IgD-negative memory B cell (primary cell): ENCODE data around the gene USP31. TPM values are rescaled to one million over a fixed set of nuclear protein-coding genes. Genes with fewer than 3 reads are reported as not detected.

ENCODE experiments used
- H3K27ac Mint-ChIP-seq, 3 donors: one replicate each; pipeline ENCODE4 v1.8.0; 2020 to 2022; ENCODE audit warnings: mild to moderate bottlenecking in 3 of 3, mixed read lengths in 3 of 3, moderate library complexity in 1 of 3
- H3K27me3 Mint-ChIP-seq: one replicate; pipeline ENCODE4 v1.8.0; 2021; ENCODE audit warnings: mixed read lengths
- H3K36me3 Mint-ChIP-seq: one replicate; pipeline ENCODE4 v1.8.0; 2020; ENCODE audit warnings: mild to moderate bottlenecking, mixed read lengths
- H3K4me1 Mint-ChIP-seq, 3 donors: one replicate each; pipeline ENCODE4 v1.8.0; 2020 to 2022; ENCODE audit warnings: mixed read lengths in 3 of 3, mild to moderate bottlenecking in 1 of 3
- H3K4me3 Mint-ChIP-seq, 4 donors: one replicate each; pipeline ENCODE4 v1.8.0; 2020 to 2022; ENCODE audit warnings: mild to moderate bottlenecking in 4 of 4, mixed read lengths in 4 of 4, moderate library complexity in 3 of 4
- H3K9me3 Mint-ChIP-seq, 3 donors: one replicate each; pipeline ENCODE4 v1.8.0; 2020 to 2021; ENCODE audit warnings: mixed read lengths in 3 of 3, mild to moderate bottlenecking in 1 of 3
- polyA plus RNA-seq: library from polyadenylated mRNA; unstranded; fragments of 300-500 nt; fragmentation: Illumina TruSeq; gene quantifications from one replicate; pipeline ENCODE4 v1.2.3, GENCODE V29; 2021

USP31 gene
- polyA plus RNA-seq, 1 donor from 2014 or later = 0.44 TPM

DNA sequence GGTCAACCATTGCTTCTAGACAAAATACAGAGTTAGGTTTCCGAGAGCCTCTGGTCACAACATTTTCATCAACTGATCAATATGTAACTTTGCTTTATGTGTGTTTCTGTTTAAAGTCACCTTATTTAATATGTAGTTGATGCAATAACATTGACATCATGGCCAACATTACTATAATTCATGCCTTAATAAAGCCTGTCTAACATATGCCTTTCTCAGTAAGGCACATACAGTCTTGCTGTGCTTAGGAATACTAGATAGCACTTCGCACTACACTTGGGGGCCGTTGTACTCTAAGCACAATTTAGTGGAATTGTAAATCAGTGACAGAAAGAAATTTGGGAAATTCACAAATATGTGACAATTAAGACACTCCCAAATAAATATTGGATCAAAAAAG lies 23.7 kb upstream of the USP31 start:
- H3K27me3 Mint-ChIP-seq = peaks cover 30% of the 10 kb centered on the region
- no peaks in the 10 kb centered on the region for H3K36me3 Mint-ChIP-seq
- H3K9me3 Mint-ChIP-seq = peaks cover 0 to 2% (median 0%) of the 10 kb centered on the region in 3 donors

DNA sequence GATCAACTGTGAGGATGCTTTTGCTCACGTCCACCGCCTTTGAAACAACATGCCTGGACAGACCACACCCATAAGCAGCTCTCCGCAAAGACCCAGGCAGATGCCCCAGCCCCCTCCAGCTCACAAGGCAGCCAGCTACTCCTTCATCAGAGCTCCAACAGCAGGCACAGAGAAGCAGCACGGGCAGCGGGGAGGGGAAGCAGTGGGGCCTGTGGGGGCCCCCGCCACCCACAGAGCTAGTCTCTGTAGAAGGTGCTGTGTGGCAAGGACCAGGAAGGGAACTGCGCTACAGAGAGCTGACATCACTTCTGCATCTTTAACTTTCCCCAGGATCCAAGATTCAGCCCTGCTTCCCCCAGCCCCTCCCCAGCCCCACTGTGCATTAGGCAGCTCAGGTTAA lies 23.3 kb upstream of the USP31 start:
- no peaks in the 10 kb centered on the region for H3K36me3 Mint-ChIP-seq
- H3K4me1 Mint-ChIP-seq = no peaks in the 10 kb centered on the region
- peaks cover 30% of the 10 kb centered on the region for H3K27me3 Mint-ChIP-seq

More for the DNA sequence above, 23.7 kb upstream of the USP31 start:
- no peak overlapping the region for H3K27ac Mint-ChIP-seq
- no peak overlapping the region for H3K4me3 Mint-ChIP-seq
- no peaks in the 10 kb centered on the region for H3K4me1 Mint-ChIP-seq

DNA sequence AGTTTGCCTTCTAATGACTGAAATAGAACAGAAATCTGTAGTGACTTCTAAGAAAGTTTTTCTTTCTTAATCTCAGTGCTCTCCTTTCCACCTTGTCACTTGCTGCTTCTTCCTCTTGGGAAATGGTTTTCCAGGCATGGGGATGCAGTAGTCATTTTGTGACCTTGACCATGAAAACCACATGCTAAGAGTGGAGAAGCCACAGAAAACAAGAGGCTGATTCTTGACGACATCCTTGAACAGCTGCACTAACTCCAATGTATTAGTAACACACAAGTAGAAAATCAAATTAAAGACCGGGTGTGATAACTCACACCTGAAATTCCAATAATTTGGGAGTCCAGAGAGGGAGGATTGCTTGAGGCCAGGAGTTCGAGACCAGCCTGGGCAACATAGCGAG lies 15.5 kb upstream of the USP31 start:
- peaks cover 0 to 2% (median 0%) of the 10 kb centered on the region in 3 donors for H3K9me3 Mint-ChIP-seq
- H3K27ac Mint-ChIP-seq = no peak overlapping the region
- H3K4me1 Mint-ChIP-seq = no peaks in the 10 kb centered on the region
- peaks cover 2% of the 10 kb centered on the region for H3K36me3 Mint-ChIP-seq
- H3K4me3 Mint-ChIP-seq = no peak overlapping the region
- peaks cover 15% of the 10 kb centered on the region for H3K27me3 Mint-ChIP-seq

More for the DNA sequence above, 23.3 kb upstream of the USP31 start:
- no peak overlapping the region for H3K27ac Mint-ChIP-seq
- no peak overlapping the region for H3K4me3 Mint-ChIP-seq
- H3K9me3 Mint-ChIP-seq = peaks cover 0 to 2% (median 0%) of the 10 kb centered on the region in 3 donors

DNA sequence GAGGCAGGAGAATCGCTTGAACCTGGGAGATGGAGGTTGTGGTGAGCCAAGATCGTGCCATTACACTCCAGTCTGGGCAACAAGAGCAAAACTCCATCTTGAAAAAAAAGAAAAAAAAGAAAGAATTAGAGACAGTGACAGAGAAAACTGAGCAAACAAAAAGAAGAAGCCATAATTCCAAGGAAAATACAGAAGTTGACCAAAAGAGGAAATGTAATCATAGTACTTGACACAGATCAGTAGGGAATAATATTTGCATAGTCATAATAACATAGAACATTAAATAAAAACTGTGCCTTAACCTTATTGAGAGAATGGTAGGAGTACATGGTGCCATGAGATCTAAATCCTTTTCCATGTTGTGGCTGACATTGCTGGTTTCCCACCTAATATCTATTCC lies 14.7 kb upstream of the USP31 start:
- no peak overlapping the region for H3K4me3 Mint-ChIP-seq
- peaks cover 2% of the 10 kb centered on the region for H3K36me3 Mint-ChIP-seq
- no peak overlapping the region for H3K27ac Mint-ChIP-seq

DNA sequence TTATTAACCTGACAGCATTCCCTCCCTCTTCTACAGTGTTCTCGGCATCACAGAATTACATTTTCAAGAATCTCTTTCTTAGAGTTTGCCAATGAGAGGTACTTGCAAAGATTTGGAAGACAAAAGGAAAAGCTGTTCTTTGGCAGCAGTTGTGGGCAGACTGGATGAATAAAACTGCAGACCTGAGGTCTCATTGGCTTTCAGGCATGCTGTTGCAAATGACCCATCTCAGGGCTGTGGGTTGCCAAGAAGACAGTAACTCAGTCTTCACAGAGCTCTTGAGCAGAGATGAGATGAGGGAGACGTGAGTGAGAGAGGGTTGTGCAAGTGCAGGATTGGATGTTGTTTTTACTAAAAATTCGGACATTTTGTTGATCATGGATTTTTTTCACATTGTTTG lies 11.3 kb upstream of the USP31 start:
- H3K9me3 Mint-ChIP-seq = peaks cover 0 to 2% (median 0%) of the 10 kb centered on the region in 3 donors
- peaks cover 19% of the 10 kb centered on the region for H3K27me3 Mint-ChIP-seq
- peaks cover 2% of the 10 kb centered on the region for H3K36me3 Mint-ChIP-seq
- H3K27ac Mint-ChIP-seq = no peak overlapping the region
- no peak overlapping the region for H3K4me3 Mint-ChIP-seq
- peaks cover 0 to 3% (median 0%) of the 10 kb centered on the region in 3 donors for H3K4me1 Mint-ChIP-seq

More for the DNA sequence above, 14.7 kb upstream of the USP31 start:
- H3K4me1 Mint-ChIP-seq = no peaks in the 10 kb centered on the region
- H3K9me3 Mint-ChIP-seq = peaks cover 0 to 2% (median 0%) of the 10 kb centered on the region in 3 donors
- peaks cover 15% of the 10 kb centered on the region for H3K27me3 Mint-ChIP-seq

DNA sequence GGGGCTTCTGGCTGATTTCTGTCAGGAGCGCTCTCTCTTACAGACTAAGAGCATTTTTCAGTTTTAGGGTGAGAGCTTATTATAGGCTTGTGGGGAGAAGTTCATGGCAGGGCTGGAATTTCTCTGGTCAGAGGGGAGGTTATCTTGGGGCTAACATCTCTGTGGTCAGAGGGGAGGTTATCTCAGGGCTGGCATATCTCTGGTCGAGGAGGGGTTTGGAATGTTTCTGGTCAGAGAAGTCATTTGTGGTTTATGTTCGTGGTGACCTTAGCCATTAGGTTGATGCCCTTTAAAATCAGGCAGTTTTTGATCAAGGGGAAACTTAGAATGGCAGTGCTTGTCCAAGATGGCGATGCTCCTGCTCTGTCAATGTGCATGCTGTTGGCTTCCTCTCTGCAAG lies 10.8 kb upstream of the USP31 start:
- Mint-ChIP-seq H3K4me1 (peaks cover 0 to 3% (median 0%) of the 10 kb centered on the region in 3 donors), H3K9me3 (no peaks in the 10 kb centered on the region), H3K27me3 (peaks cover 24% of the 10 kb centered on the region), H3K4me3 (no peak overlapping the region), H3K36me3 (peaks cover 2% of the 10 kb centered on the region), H3K27ac (no peak overlapping the region)

DNA sequence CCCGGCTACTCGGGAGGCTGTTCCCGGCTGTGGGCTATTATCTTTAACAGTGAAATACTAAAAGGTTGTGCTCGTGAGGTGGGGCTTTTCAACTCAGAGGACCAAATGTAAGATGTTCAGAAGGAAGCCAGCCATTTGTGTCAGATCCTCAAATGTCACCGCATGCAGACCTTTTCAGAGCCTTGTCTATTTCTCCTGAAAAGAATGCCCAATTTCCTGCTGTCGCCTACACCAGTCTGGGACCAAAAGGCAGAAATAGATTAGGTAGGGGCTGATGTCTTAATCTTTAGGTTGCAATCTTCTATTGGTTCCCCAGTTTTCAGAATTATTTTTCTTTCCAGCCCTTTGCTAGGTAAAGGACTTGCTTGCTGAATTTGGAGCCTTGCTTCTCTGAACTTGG lies 8.9 kb upstream of the USP31 start:
- H3K9me3 Mint-ChIP-seq = no peaks in the 10 kb centered on the region
- no peak overlapping the region for H3K4me3 Mint-ChIP-seq
- peaks cover 0 to 3% (median 0%) of the 10 kb centered on the region in 3 donors for H3K4me1 Mint-ChIP-seq
- H3K27ac Mint-ChIP-seq = no peak overlapping the region
- no peaks in the 10 kb centered on the region for H3K36me3 Mint-ChIP-seq
- H3K27me3 Mint-ChIP-seq = peaks cover 19% of the 10 kb centered on the region

DNA sequence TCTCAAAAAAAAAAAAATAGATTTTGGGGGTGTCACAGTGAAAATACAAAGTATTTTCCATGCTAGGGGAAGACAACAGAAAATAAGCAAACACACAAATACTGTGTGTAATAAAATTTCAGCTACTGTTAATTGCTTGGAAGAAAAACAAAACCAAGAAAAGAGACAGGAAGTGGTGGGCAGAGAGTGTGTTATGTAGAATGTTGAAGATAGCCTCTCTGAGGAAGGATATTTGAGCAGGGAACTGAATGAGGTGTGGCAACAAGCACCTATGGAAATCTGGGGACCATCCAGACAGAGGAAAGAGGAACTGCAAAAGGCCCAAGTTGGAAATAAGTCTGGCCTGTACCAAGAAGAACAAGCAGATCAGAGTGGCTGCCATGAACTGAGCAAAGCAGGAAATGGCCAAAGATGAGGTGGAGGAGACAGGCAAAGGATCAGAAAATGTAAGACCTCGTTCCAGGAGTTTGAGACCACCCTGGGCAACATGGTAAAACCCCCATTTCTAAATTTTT lies 7.8 kb upstream of the USP31 start:
- H3K27ac Mint-ChIP-seq = peak overlapping the region in 1 of 3 donors; percentile 36
- peaks cover 0 to 3% (median 0%) of the 10 kb centered on the region in 3 donors for H3K4me1 Mint-ChIP-seq
- no peaks in the 10 kb centered on the region for H3K36me3 Mint-ChIP-seq
- peaks cover 19% of the 10 kb centered on the region for H3K27me3 Mint-ChIP-seq
- no peak overlapping the region for H3K4me3 Mint-ChIP-seq
- no peaks in the 10 kb centered on the region for H3K9me3 Mint-ChIP-seq

DNA sequence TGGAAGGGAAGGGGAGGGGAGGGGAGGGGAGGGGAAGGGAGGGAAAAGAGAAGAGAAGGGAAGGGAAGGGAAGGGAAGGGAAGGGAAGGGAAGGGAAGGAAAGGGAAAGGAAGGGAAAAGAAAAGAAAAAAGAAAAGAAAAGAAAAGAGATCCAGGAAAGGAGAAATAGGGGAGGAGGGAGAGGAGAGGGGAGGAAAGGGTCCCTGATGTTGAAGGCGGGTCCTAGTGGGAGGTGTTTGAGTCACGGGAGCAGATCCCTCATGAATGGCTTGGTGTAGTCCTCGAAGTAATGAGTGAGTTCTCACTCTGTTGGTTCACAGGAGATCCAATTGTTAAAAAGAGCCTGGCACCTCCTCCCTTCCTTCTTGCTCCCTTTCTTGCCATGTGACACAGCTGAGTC lies 6.9 kb upstream of the USP31 start:
- Mint-ChIP-seq H3K4me1 (peaks cover 0 to 4% (median 0%) of the 10 kb centered on the region in 3 donors), H3K27me3 (peaks cover 19% of the 10 kb centered on the region), H3K4me3 (no peak overlapping the region), H3K36me3 (no peaks in the 10 kb centered on the region), H3K9me3 (no peaks in the 10 kb centered on the region), H3K27ac (no peak overlapping the region)

DNA sequence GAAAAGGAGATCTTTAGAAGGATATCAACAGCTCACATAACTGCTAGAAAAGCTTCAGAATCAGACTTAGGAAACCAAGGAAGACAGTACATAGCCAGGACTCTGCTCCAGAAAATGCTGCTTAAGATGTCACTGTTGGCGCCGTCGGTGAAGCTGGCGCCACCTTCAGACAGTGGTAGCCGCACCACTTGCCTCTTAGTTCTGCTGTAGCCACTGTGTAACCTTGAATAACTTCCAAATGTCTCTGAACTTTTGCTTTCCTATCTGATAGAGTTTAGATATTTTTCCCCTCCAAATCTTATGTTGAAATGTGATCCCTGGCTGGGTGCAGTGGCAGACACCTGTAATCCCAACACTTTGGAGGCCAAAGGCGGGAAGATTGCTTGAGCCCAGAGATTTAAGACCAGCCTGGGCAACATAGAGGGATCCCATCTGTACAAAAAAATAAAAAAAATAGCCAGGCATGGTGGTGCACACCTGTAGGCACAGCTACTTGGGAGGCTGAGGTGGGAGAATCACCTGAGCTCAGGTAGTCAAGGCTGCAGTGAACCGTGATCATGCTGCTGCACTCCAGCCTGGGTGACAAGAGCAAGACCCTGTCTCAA lies 6.3 kb upstream of the USP31 start:
- H3K27me3 Mint-ChIP-seq = peaks cover 19% of the 10 kb centered on the region
- peaks cover 0 to 6% (median 0%) of the 10 kb centered on the region in 3 donors for H3K4me1 Mint-ChIP-seq
- H3K9me3 Mint-ChIP-seq = no peaks in the 10 kb centered on the region
- no peaks in the 10 kb centered on the region for H3K36me3 Mint-ChIP-seq
- H3K27ac Mint-ChIP-seq = no peak overlapping the region
- no peak overlapping the region for H3K4me3 Mint-ChIP-seq

DNA sequence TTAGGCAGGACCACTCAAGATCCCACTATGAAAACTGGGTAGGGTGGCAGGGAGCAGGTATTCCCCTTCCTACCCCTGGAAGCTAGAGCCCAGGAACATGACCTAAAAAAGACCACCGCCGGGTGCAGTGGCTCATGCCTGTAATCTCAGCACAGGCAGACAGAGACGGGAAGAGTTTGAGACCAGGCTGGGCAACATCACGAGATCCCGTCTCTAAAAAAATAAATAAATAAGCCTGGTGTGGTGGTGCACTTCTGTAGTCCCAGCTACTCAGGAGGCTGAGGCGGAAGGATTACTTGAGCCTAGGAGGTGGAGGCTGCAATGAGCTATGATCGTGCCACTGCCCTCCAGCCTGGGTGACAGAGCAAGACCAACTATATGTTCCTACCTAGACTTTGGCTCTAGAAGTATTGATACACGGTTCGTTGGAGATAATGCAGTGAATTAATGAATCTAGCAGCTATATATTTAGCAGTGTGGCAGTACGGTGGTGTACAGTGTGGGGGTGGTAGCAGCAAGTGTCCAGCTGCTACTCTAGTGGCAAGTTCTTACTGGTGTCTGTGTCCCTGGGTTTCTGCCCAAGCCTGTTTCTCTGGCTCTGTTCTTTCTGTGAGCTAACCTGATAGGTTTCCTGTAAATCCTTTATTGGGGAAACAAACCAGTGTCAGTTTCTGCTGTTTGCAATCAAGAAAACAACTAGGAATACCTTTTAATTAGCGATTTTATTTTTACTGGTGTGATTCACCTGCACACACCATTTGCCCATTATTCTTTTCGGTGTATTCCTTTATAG lies 3.3 kb upstream of the USP31 start:
- Mint-ChIP-seq H3K9me3 (no peaks in the 10 kb centered on the region), H3K27ac (no peak overlapping the region)

DNA sequence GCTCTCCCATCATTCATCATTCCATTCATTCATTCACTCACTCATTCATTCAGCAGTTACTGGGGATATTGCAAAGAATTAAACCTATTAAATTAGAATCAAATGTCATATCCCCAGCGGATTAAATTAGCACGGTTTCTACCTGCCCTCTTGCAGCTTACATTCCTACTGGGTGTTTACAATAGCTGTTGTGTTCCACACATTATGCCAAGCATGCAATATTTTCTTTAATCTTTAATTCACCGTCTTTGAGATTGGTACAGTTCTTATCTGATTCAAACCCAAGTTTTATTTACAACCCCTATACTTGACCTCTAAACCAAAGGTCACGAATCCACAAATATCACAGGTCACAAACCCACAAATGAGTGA lies 727 bp upstream of the USP31 start:
- peak overlapping the region; percentile 91 to 97 (median 94) for H3K4me3 Mint-ChIP-seq
- peak overlapping the region; percentile 88 to 91 (median 91) for H3K27ac Mint-ChIP-seq
- H3K4me1 Mint-ChIP-seq = peaks cover 0 to 11% (median 5%) of the 10 kb centered on the region in 3 donors
- H3K36me3 Mint-ChIP-seq = no peaks in the 10 kb centered on the region
- no peaks in the 10 kb centered on the region for H3K9me3 Mint-ChIP-seq
- H3K27me3 Mint-ChIP-seq = peaks cover 3% of the 10 kb centered on the region

More for the DNA sequence above, 3.3 kb upstream of the USP31 start:
- peaks cover 0 to 14% (median 5%) of the 10 kb centered on the region in 3 donors for H3K4me1 Mint-ChIP-seq
- H3K36me3 Mint-ChIP-seq = no peaks in the 10 kb centered on the region
- peak overlapping the region in 1 of 4 donors; percentile 36 for H3K4me3 Mint-ChIP-seq
- peaks cover 10% of the 10 kb centered on the region for H3K27me3 Mint-ChIP-seq

DNA sequence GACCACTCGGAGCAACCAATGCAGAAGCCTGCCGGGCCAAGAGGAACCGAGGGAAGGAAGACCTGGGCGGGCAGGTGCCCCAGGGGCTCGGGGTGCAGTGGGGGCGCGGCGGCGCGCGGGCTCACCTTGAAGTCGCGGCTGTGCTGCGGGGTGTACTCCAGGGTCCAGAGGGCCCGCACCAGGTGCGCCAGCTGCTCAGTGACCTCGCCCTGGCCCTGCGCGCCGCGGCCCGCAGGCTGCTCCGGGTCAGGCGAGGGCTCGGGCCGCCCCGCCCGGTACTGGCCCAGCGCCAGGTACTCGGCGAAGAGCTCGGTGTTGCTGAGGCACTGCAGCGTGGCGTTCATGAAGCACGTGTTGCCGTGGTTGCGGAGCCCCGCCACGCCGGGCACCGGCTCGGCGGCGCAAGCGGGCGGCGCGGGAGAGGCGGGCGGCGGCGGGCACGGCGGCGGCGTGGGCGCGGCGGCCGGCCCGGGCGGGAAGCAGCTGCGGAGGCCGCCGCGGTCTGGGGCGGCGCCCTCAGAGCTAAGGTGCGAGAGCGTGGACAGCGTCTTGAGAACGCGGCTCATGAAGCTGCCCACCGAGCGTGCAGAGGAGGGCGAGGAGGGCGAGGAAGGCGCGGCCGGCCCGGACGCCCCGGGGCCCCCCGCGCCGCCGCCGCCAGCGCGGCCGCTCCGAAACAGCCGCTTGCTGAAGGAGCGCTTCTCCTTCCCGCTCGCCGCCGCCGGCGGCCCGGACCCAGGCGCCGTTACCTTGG lies 562 bp downstream of the USP31 start:
- H3K27ac Mint-ChIP-seq = peak overlapping the region; percentile 1 to 90 (median 63)

DNA sequence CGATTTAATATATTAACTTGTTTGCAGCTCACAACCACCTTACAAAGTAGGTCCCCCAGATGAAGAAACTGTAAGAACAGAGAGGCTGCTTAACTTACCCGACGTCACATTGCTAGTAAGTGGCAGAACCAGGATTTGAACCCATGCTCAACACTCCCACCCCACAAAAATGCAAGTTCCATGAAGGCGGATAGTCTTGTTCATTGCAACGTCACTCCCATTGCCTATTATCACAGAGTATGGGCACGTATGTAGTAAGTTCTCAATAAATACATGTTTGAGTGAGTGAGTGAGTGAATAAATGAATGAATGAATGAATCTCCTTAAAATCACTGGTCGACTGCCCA lies 1.1 kb downstream of the USP31 start:
- H3K9me3 Mint-ChIP-seq = no peaks in the 10 kb centered on the region
- no peaks in the 10 kb centered on the region for H3K27me3 Mint-ChIP-seq
- H3K36me3 Mint-ChIP-seq = no peaks in the 10 kb centered on the region
- peak overlapping the region; percentile 1 to 90 (median 63) for H3K27ac Mint-ChIP-seq
- H3K4me3 Mint-ChIP-seq = peak overlapping the region; percentile 73 to 96 (median 92)
- H3K4me1 Mint-ChIP-seq = peaks cover 0 to 11% (median 5%) of the 10 kb centered on the region in 3 donors

More for the DNA sequence above, 562 bp downstream of the USP31 start:
- Mint-ChIP-seq H3K9me3 (no peaks in the 10 kb centered on the region), H3K4me1 (peaks cover 0 to 11% (median 5%) of the 10 kb centered on the region in 3 donors), H3K36me3 (no peaks in the 10 kb centered on the region), H3K27me3 (no peaks in the 10 kb centered on the region), H3K4me3 (peak overlapping the region; percentile 73 to 96 (median 92))

DNA sequence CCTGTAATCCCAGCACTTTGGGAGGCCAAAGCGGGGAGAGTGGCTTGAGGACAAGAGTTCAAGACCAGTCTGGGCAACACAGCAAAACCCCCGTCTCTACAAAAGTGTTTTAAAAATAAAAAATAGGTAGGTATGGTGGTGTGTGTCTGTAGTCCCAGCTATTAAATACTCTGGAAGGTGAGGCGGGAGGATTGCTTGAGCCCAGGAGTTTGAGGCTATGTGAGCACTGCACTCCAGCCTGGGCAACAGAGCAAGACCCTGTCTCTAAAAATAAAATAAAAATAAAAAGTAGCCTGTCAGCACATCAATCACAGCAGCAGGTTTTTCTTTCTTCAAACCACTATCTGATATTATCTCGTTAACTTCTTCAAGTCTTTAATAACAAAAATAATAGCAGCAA lies 1.6 kb downstream of the USP31 start:
- Mint-ChIP-seq H3K9me3 (no peaks in the 10 kb centered on the region), H3K4me3 (peak overlapping the region in 3 of 4 donors; percentile 73 to 96 (median 88)), H3K36me3 (no peaks in the 10 kb centered on the region), H3K4me1 (peaks cover 0 to 11% (median 5%) of the 10 kb centered on the region in 3 donors), H3K27ac (peak overlapping the region in 1 of 3 donors; percentile 1), H3K27me3 (no peaks in the 10 kb centered on the region)
